ENCODE results near the gene TOM1.
A peak's percentile ranks its signal among the peaks of the same experiment; 100 is the strongest.

The TOM1 gene

GRCh38 chr22:35307892-35308291 is 8.2 kb downstream of the TOM1 start:
- Histone ChIP-seq H3K27me3 (ENCODE audit: control insufficient read depth, insufficient read depth, low read length) (no peaks in the 10 kb centered on the region), H3K27ac (ENCODE audit: low read depth, low read length) (no peak overlapping the region), H3K9me3 (ENCODE audit: control insufficient read depth, insufficient read depth, low read length) (no peaks in the 10 kb centered on the region), H3K9ac (ENCODE audit: low read depth, low read length) (no peak overlapping the region), H3K4me1 (ENCODE audit: control insufficient read depth, insufficient read depth, low read length) (no peaks in the 10 kb centered on the region), H3K4me3 (ENCODE audit: low read depth, low read length) (no peak overlapping the region), H3K36me3 (ENCODE audit: control insufficient read depth, insufficient read depth, low read length) (no peaks in the 10 kb centered on the region)

DNA sequence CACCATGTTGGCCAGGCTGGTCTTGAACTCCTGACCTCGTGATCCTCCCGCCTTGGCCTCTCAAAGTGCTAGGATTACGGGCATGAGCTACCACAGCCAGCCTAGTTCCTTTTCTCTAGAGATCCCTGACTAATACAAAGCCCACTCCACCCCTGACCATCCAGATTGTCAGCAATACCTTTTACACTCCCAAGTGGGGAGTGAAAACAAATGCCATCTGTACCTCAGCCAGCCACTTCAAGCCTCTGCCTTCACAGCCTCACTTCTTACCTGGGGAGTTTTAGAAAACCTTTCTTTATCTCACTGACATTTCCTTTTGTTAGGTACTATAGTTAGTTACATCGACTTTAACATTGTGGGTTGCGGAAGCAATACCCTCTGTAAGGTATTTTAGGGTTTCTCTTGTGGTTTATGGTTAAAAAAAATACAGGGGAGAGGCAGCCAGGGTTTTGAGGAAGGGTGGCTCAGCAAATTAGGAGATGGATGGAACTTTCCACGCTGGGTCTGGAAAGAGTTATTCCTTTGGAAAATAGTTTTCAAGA is 8.9 kb downstream of the TOM1 start:
- Histone ChIP-seq H3K36me3 (ENCODE audit: control insufficient read depth, insufficient read depth, low read length) (no peaks in the 10 kb centered on the region), H3K27ac (ENCODE audit: low read depth, low read length) (no peak overlapping the region), H3K27me3 (ENCODE audit: control insufficient read depth, insufficient read depth, low read length) (no peaks in the 10 kb centered on the region), H3K9me3 (ENCODE audit: control insufficient read depth, insufficient read depth, low read length) (no peaks in the 10 kb centered on the region), H3K9ac (ENCODE audit: low read depth, low read length) (no peak overlapping the region), H3K4me1 (ENCODE audit: control insufficient read depth, insufficient read depth, low read length) (no peaks in the 10 kb centered on the region), H3K4me3 (ENCODE audit: low read depth, low read length) (no peak overlapping the region)

- no peak overlapping the region for H3K9ac ChIP-seq (ENCODE audit: low read depth, low read length)
These were observed 11.2 kb downstream of the TOM1 start for GRCh38 chr22:35310556-35311550.

GRCh38 chr22:35311551-35311999 is 11.9 kb downstream of the TOM1 start:
- Histone ChIP-seq H3K4me1 (ENCODE audit: control insufficient read depth, insufficient read depth, low read length) (no peaks in the 10 kb centered on the region), H3K36me3 (ENCODE audit: control insufficient read depth, insufficient read depth, low read length) (no peaks in the 10 kb centered on the region), H3K4me3 (ENCODE audit: low read depth, low read length) (no peak overlapping the region), H3K9me3 (ENCODE audit: control insufficient read depth, insufficient read depth, low read length) (no peaks in the 10 kb centered on the region), H3K27ac (ENCODE audit: low read depth, low read length) (no peak overlapping the region), H3K9ac (ENCODE audit: low read depth, low read length) (no peak overlapping the region), H3K27me3 (ENCODE audit: control insufficient read depth, insufficient read depth, low read length) (no peaks in the 10 kb centered on the region)

More at GRCh38 chr22:35310556-35311550, 11.2 kb downstream of the TOM1 start:
- peak overlapping the region; percentile 41 for H3K27ac ChIP-seq (ENCODE audit: low read depth, low read length)
- no peaks in the 10 kb centered on the region for H3K4me1 ChIP-seq (ENCODE audit: control insufficient read depth, insufficient read depth, low read length)
- H3K36me3 ChIP-seq (ENCODE audit: control insufficient read depth, insufficient read depth, low read length): no peaks in the 10 kb centered on the region
- H3K27me3 ChIP-seq (ENCODE audit: control insufficient read depth, insufficient read depth, low read length): no peaks in the 10 kb centered on the region
- H3K9me3 ChIP-seq (ENCODE audit: control insufficient read depth, insufficient read depth, low read length): no peaks in the 10 kb centered on the region
- H3K4me3 ChIP-seq (ENCODE audit: low read depth, low read length): no peak overlapping the region

DNA sequence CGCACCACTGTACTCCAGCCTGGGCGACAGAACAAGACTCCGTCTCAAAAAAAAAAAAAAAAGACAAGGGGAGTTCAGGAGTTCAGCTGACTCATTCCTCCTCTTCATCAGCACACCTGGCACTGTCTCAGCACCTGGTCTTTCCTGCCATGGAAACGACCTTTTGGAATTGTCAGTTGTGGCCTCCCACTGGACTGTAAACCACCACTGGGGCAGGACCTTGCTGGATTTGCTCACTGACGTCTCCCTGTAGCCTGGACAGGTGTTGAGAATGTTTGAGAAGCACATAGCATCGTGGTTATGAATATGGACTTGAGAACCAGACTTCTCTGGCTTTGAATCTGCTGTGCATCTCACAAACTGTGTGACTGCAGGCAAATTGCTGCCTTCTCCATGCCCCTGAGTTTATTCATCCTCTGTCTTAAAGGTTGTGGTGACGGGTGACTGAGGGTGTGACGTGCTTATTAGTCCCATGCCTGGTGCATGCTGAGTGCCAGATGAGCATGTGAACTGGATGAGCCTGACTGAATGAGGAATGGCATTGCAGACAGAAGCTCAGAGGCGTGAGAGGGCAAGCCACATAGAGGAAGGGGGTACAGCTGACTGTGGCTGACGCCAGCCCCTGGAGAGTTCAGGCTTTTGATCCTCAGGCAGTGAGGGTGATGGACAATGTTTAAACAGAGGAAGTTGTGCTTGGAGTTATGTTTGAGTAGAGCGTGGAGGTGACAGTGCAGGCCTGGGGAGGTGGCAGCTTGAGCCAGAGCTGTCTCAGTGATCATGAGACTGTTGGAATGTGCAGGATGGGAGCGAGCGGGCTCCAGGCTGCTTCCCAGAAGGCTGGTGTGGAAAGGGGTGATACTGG is 12.7 kb downstream of the TOM1 start:
- Histone ChIP-seq H3K36me3 (ENCODE audit: control insufficient read depth, insufficient read depth, low read length) (no peaks in the 10 kb centered on the region), H3K9ac (ENCODE audit: low read depth, low read length) (no peak overlapping the region), H3K4me3 (ENCODE audit: low read depth, low read length) (no peak overlapping the region), H3K27me3 (ENCODE audit: control insufficient read depth, insufficient read depth, low read length) (no peaks in the 10 kb centered on the region), H3K4me1 (ENCODE audit: control insufficient read depth, insufficient read depth, low read length) (no peaks in the 10 kb centered on the region), H3K9me3 (ENCODE audit: control insufficient read depth, insufficient read depth, low read length) (no peaks in the 10 kb centered on the region), H3K27ac (ENCODE audit: low read depth, low read length) (peak overlapping the region; percentile 6)

- no peak overlapping the region for H3K9ac ChIP-seq (ENCODE audit: low read depth, low read length)
- H3K9me3 ChIP-seq (ENCODE audit: control insufficient read depth, insufficient read depth, low read length): no peaks in the 10 kb centered on the region
- H3K36me3 ChIP-seq (ENCODE audit: control insufficient read depth, insufficient read depth, low read length): peaks cover 4% of the 10 kb centered on the region; the same call in 1 of the 2 replicates
- H3K4me1 ChIP-seq (ENCODE audit: control insufficient read depth, insufficient read depth, low read length): no peaks in the 10 kb centered on the region
- H3K27ac ChIP-seq (ENCODE audit: low read depth, low read length): no peak overlapping the region
- no peak overlapping the region for H3K4me3 ChIP-seq (ENCODE audit: low read depth, low read length)
- H3K27me3 ChIP-seq (ENCODE audit: control insufficient read depth, insufficient read depth, low read length): no peaks in the 10 kb centered on the region
These were observed 13.8 kb downstream of the TOM1 start for GRCh38 chr22:35313311-35314121.

DNA sequence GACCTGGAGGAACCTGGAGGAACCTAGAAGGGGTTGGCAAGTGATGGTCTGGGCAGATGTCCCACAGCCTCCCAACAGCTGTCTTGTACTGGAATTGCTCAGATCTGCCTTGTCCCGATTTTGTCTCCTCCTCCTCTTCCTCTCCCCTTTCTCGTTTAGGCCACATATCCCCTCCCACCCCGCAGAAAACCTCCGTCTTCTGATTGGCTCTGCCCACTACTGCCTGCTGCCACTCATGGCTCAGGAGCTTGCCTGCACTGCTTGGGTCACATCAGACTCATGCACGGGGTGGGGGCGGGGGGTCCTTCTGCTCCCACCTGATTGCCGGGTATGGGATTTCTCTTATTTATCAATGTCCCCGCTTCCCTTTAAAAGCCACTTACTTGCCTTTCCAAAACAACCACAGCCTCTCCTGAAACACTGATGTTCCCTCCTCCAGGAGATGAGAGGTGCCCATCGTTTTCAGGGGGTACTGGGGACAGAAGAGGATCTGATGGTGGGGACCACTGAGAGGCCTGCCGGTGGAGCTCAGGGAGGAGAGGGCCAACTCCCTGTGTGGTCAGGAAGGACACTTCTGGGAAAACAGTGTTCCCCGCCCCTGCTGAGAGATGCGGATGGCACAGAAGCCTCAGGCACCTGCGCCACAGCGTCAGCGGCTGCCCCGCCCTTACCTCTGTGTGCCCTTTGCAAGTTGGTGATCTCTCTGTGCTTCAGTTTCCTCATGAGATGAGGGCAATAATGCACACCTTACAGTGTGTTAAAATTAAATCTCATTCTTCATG is 14.7 kb downstream of the TOM1 start:
- no peaks in the 10 kb centered on the region for H3K9me3 ChIP-seq (ENCODE audit: control insufficient read depth, insufficient read depth, low read length)
- H3K4me3 ChIP-seq (ENCODE audit: low read depth, low read length): no peak overlapping the region
- no peaks in the 10 kb centered on the region for H3K4me1 ChIP-seq (ENCODE audit: control insufficient read depth, insufficient read depth, low read length)
- H3K27me3 ChIP-seq (ENCODE audit: control insufficient read depth, insufficient read depth, low read length): no peaks in the 10 kb centered on the region
- H3K9ac ChIP-seq (ENCODE audit: low read depth, low read length): no peak overlapping the region
- peaks cover 6% of the 10 kb centered on the region; the same call in 1 of the 2 replicates for H3K36me3 ChIP-seq (ENCODE audit: control insufficient read depth, insufficient read depth, low read length)
- H3K27ac ChIP-seq (ENCODE audit: low read depth, low read length): no peak overlapping the region

GRCh38 chr22:35315141-35315854 is 15.6 kb downstream of the TOM1 start:
- no peak overlapping the region for H3K4me3 ChIP-seq (ENCODE audit: low read depth, low read length)
- no peaks in the 10 kb centered on the region for H3K27me3 ChIP-seq (ENCODE audit: control insufficient read depth, insufficient read depth, low read length)
- no peak overlapping the region for H3K9ac ChIP-seq (ENCODE audit: low read depth, low read length)
- H3K27ac ChIP-seq (ENCODE audit: low read depth, low read length): no peak overlapping the region
- no peaks in the 10 kb centered on the region for H3K4me1 ChIP-seq (ENCODE audit: control insufficient read depth, insufficient read depth, low read length)
- peaks cover 6% of the 10 kb centered on the region; the same call in 1 of the 2 replicates for H3K36me3 ChIP-seq (ENCODE audit: control insufficient read depth, insufficient read depth, low read length)
- no peaks in the 10 kb centered on the region for H3K9me3 ChIP-seq (ENCODE audit: control insufficient read depth, insufficient read depth, low read length)

DNA sequence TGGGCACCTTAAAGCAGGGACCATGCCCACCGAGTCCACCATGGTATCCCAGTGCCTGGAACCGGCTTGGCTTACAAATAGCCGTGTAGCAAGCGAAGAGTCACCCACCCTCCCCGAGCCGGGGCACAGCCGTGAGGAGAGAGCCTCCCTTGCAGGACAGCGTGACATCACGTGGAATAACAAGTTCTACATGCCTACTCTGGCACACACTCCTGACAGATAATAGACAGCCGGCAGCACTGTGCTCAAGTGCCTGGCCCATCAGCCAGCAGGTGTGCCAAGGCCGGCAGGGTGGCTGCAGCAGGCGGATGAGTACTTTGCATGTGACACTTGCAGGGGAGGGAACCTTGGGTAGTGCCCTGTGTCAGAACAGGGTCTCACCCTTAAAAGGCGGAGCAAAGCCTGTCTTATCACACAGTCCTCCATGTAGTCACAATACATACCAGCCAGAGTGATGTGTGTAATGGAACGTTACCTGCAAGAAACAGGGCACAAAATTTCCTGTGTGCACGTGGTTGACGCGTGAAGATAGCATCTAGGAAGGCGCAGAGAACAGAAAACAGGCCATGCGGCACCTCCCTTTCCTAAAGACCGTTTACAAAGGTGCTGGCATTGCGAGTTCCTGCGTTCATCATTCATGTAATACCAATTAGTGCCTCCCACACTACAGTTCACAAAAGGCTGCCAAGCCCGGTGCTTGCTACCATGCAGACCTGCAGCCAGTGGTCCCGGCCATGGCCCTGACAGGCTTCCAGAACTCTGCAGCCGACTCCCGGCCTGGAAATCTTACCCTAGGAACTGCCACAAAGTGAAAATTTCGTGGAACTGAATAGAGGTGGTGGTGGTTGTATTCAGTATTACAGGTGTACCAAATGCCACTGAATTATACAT is 16.4 kb downstream of the TOM1 start:
- Histone ChIP-seq H3K4me1 (ENCODE audit: control insufficient read depth, insufficient read depth, low read length) (no peaks in the 10 kb centered on the region), H3K9ac (ENCODE audit: low read depth, low read length) (no peak overlapping the region), H3K27me3 (ENCODE audit: control insufficient read depth, insufficient read depth, low read length) (no peaks in the 10 kb centered on the region), H3K9me3 (ENCODE audit: control insufficient read depth, insufficient read depth, low read length) (no peaks in the 10 kb centered on the region), H3K36me3 (ENCODE audit: control insufficient read depth, insufficient read depth, low read length) (peaks cover 6% of the 10 kb centered on the region; the same call in 1 of the 2 replicates), H3K27ac (ENCODE audit: low read depth, low read length) (no peak overlapping the region), H3K4me3 (ENCODE audit: low read depth, low read length) (no peak overlapping the region)
